Urinary bladder (tissue), 4 donors: Measurements from ENCODE around the gene CDAN1. TPM values are rescaled to one million over a fixed set of nuclear protein-coding genes. Genes with fewer than 3 reads are reported as not detected.

Experiments used
- DNase-seq: peaks from one replicate; pipeline ENCODE4 v3.0.0-alpha.2; 2015; ENCODE audit errors: extremely low spot score
- H3K27ac ChIP-seq: one replicate; pipeline ENCODE4 v1.5.1; 2013; ENCODE audit warnings: low read depth, mild to moderate bottlenecking, moderate library complexity
- H3K36me3 ChIP-seq: one replicate; pipeline ENCODE4 v1.6.1; 2013; ENCODE audit warnings: mild to moderate bottlenecking, moderate library complexity; ENCODE audit not compliant: insufficient read depth
- H3K4me1 ChIP-seq: one replicate; pipeline ENCODE4 v1.6.1; 2013; ENCODE audit warnings: mild to moderate bottlenecking, moderate library complexity; ENCODE audit not compliant: insufficient read depth
- H3K4me3 ChIP-seq: one replicate; pipeline ENCODE4 v1.5.1; 2013; ENCODE audit warnings: low read depth, low read length
- WGBS: extraction: QIAGEN DNeasy Blood & Tissue Kit; methylation state at CpG from one replicate; pipeline ENCODE4 v1.1.7; 2013; 5-methylcytosine and 5-hydroxymethylcytosine counted together
- polyA plus RNA-seq: library from polyadenylated mRNA; stranded (reverse); fragments of 200-250 nt; gene quantifications from one replicate; pipeline ENCODE4 v1.2.3, GENCODE V29; 2013
- total RNA-seq: library from RNA; depleted of rRNA; stranded (reverse); fragments of >200 nt; gene quantifications from one replicate; pipeline ENCODE4 v1.2.3, GENCODE V29; 2014
- donor health status: healthy with polysubstance abuse.
- donor health status: healthy.

CDAN1 gene
- total and polyA plus RNA-seq, 2 donors = 8.2 to 10.4 TPM

- no peak for DNase-seq
- 96% methylated on average over 3 of the region's 3 CpGs for WGBS
- no peaks in the 10 kb centered on the region for H3K36me3 ChIP-seq
- no peaks in the 10 kb centered on the region for H3K4me1 ChIP-seq
- no peak overlapping the region for H3K27ac ChIP-seq
- no peak overlapping the region for H3K4me3 ChIP-seq
Measured at GRCh38 chr15:42711746-42712145, 25.2 kb downstream of the CDAN1 start.

- 87% methylated on average over 2 of the region's 2 CpGs for WGBS
- no peak for DNase-seq
- Histone ChIP-seq H3K4me3 (no peak overlapping the region), H3K27ac (no peak overlapping the region), H3K4me1 (no peaks in the 10 kb centered on the region), H3K36me3 (no peaks in the 10 kb centered on the region)
Measured at GRCh38 chr15:42710662-42711061, 26.3 kb downstream of the CDAN1 start.

- WGBS = 83% methylated on average over 3 of the region's 3 CpGs
Measured at GRCh38 chr15:42707873-42708544, 28.9 kb downstream of the CDAN1 start.

GRCh38 chr15:42707068-42707467 lies 29.9 kb downstream of the CDAN1 start:
- no peaks in the 10 kb centered on the region for H3K36me3 ChIP-seq
- H3K4me1 ChIP-seq = no peaks in the 10 kb centered on the region
- no peak overlapping the region for H3K4me3 ChIP-seq
- H3K27ac ChIP-seq = no peak overlapping the region
- no peak for DNase-seq
- WGBS = 71% methylated on average over 2 of the region's 2 CpGs

More at GRCh38 chr15:42707873-42708544, 28.9 kb downstream of the CDAN1 start:
- Histone ChIP-seq H3K4me1 (no peaks in the 10 kb centered on the region), H3K27ac (no peak overlapping the region), H3K36me3 (no peaks in the 10 kb centered on the region), H3K4me3 (no peak overlapping the region)
- DNase-seq = no peak

GRCh38 chr15:42705336-42705735 lies 31.6 kb downstream of the CDAN1 start:
- no peak for DNase-seq
- WGBS = 95% methylated on average over 5 of the region's 5 CpGs
- no peaks in the 10 kb centered on the region for H3K36me3 ChIP-seq
- no peak overlapping the region for H3K4me3 ChIP-seq
- no peak overlapping the region for H3K27ac ChIP-seq
- no peaks in the 10 kb centered on the region for H3K4me1 ChIP-seq

GRCh38 chr15:42704492-42704926 lies 32.4 kb downstream of the CDAN1 start:
- H3K36me3 ChIP-seq = no peaks in the 10 kb centered on the region
- peak; percentile 23 for DNase-seq
- WGBS = 31% methylated on average over 4 of the region's 4 CpGs
- no peak overlapping the region for H3K27ac ChIP-seq
- H3K4me3 ChIP-seq = no peak overlapping the region
- no peaks in the 10 kb centered on the region for H3K4me1 ChIP-seq

- H3K4me1 ChIP-seq = no peaks in the 10 kb centered on the region
- 88% methylated on average over 5 of the region's 5 CpGs for WGBS
- H3K4me3 ChIP-seq = no peak overlapping the region
- H3K27ac ChIP-seq = no peak overlapping the region
- H3K36me3 ChIP-seq = no peaks in the 10 kb centered on the region
- no peak for DNase-seq
Measured at GRCh38 chr15:42696626-42697025, 40.3 kb downstream of the CDAN1 start.

GRCh38 chr15:42695527-42696071 lies 41.3 kb downstream of the CDAN1 start:
- WGBS = 89% methylated on average over 6 of the region's 6 CpGs
- Histone ChIP-seq H3K36me3 (no peaks in the 10 kb centered on the region), H3K27ac (no peak overlapping the region), H3K4me1 (no peaks in the 10 kb centered on the region), H3K4me3 (no peak overlapping the region)
- DNase-seq = no peak

- no peaks in the 10 kb centered on the region for H3K36me3 ChIP-seq
- DNase-seq = no peak
- WGBS = 96% methylated on average over 10 of the region's 10 CpGs
Measured at GRCh38 chr15:42694398-42694797, 42.5 kb downstream of the CDAN1 start.

GRCh38 chr15:42693942-42694341 lies 43.0 kb downstream of the CDAN1 start:
- no peaks in the 10 kb centered on the region for H3K4me1 ChIP-seq
- no peaks in the 10 kb centered on the region for H3K36me3 ChIP-seq
- no peak for DNase-seq
- WGBS = 95% methylated on average over 6 of the region's 6 CpGs
- H3K4me3 ChIP-seq = no peak overlapping the region
- H3K27ac ChIP-seq = no peak overlapping the region

More at GRCh38 chr15:42694398-42694797, 42.5 kb downstream of the CDAN1 start:
- no peaks in the 10 kb centered on the region for H3K4me1 ChIP-seq
- H3K27ac ChIP-seq = no peak overlapping the region
- H3K4me3 ChIP-seq = no peak overlapping the region

GRCh38 chr15:42693496-42693895 lies 43.4 kb downstream of the CDAN1 start:
- Histone ChIP-seq H3K36me3 (no peaks in the 10 kb centered on the region), H3K27ac (no peak overlapping the region), H3K4me1 (no peaks in the 10 kb centered on the region), H3K4me3 (no peak overlapping the region)
- 98% methylated on average over 6 of the region's 6 CpGs for WGBS
- no peak for DNase-seq

- H3K27ac ChIP-seq = no peak overlapping the region
- DNase-seq = no peak
- no peaks in the 10 kb centered on the region for H3K36me3 ChIP-seq
- H3K4me1 ChIP-seq = no peaks in the 10 kb centered on the region
- H3K4me3 ChIP-seq = no peak overlapping the region
- 90% methylated on average over 4 of the region's 4 CpGs for WGBS
Measured at GRCh38 chr15:42692997-42693396, 43.9 kb downstream of the CDAN1 start.

- Histone ChIP-seq H3K4me1 (no peaks in the 10 kb centered on the region), H3K27ac (no peak overlapping the region), H3K4me3 (no peak overlapping the region), H3K36me3 (no peaks in the 10 kb centered on the region)
- no peak for DNase-seq
- 97% methylated on average over 1 of the region's 1 CpG for WGBS
Measured at GRCh38 chr15:42692536-42692935, 44.4 kb downstream of the CDAN1 start.

GRCh38 chr15:42691770-42692169 lies 45.2 kb downstream of the CDAN1 start:
- Histone ChIP-seq H3K36me3 (no peaks in the 10 kb centered on the region), H3K4me3 (no peak overlapping the region), H3K4me1 (no peaks in the 10 kb centered on the region), H3K27ac (no peak overlapping the region)
- 85% methylated on average over 9 of the region's 9 CpGs for WGBS
- DNase-seq = no peak
